C4-2B (cell line): ENCODE data around the gene R3HCC1L.
"Not testable (repeated sequence)": the region's sequence is repeated elsewhere in the genome, so short reads cannot be mapped to it uniquely, and the experiment has no call there.

ENCODE experiments used
- H3K27ac ChIP-seq: fragments of 450-650 bp; 2 replicates; pipeline ENCODE4 v1.5.1; 2017
- CTCF ChIP-seq: fragments of 450-650 bp; conservative IDR thresholded peaks from 2 replicates; pipeline ENCODE4 v1.5.1; 2017; ENCODE audit warnings: mild to moderate bottlenecking
- ZFX ChIP-seq: fragments of 450-650 bp; IDR thresholded peaks from 2 replicates; pipeline ENCODE4 v1.6.1; 2017

Gene R3HCC1L

GRCh38 chr10:98224509-98224908 lies 90.1 kb downstream of the R3HCC1L start:
- TF ChIP-seq CTCF, result no peak
- no peak for TF ChIP-seq ZFX
- H3K27ac ChIP-seq, result no peak overlapping the region

GRCh38 chr10:98224996-98225395 lies 90.5 kb downstream of the R3HCC1L start:
- H3K27ac ChIP-seq, result no peak overlapping the region
- no peak for TF ChIP-seq ZFX
- TF ChIP-seq CTCF, result no peak

GRCh38 chr10:98226508-98227144 lies 92.2 kb downstream of the R3HCC1L start:
- H3K27ac ChIP-seq, result no peak overlapping the region
- TF ChIP-seq CTCF, result no peak
- TF ChIP-seq ZFX, result no peak

GRCh38 chr10:98227713-98228112 lies 93.3 kb downstream of the R3HCC1L start:
- not testable (repeated sequence) for H3K27ac ChIP-seq

- not testable (repeated sequence) for H3K27ac ChIP-seq
Observed at GRCh38 chr10:98228266-98228665, 93.8 kb downstream of the R3HCC1L start.

- TF ChIP-seq CTCF (no peak), ZFX (no peak)
- no peak overlapping the region for H3K27ac ChIP-seq
Observed at GRCh38 chr10:98231417-98231816, 97.0 kb downstream of the R3HCC1L start.

- TF ChIP-seq ZFX, result no peak
- no peak for TF ChIP-seq CTCF
- no peak overlapping the region for H3K27ac ChIP-seq
Observed at GRCh38 chr10:98235846-98236245, 101.4 kb downstream of the R3HCC1L start.

- no peak for TF ChIP-seq ZFX
- no peak for TF ChIP-seq CTCF
- H3K27ac ChIP-seq, result no peak overlapping the region
Observed at GRCh38 chr10:98236862-98237261, 102.4 kb downstream of the R3HCC1L start.
